OCI-LY7 (cell line): Measurements from ENCODE around the gene RBM4. TPM values are rescaled to one million over a fixed set of nuclear protein-coding genes. Genes with fewer than 3 reads are reported as not detected.

Source experiments
- BruUV-seq: library from RNA; stranded (reverse); fragments of 400-500 nt; replicated peaks from 2 replicates; lab custom pipeline; 2021; lab: Mats Ljungman, UMichigan
- CTCF ChIA-PET: fragments of 300-600 bp; sonication (Branson Sonifier 250); formaldehyde crosslinking; loops from one replicate; lab custom pipeline; 2022; ENCODE audit warnings: antibody characterized with exemption; ENCODE audit not compliant: unreplicated experiment; lab: Charles Lee
- POLR2A ChIA-PET: fragments of 300-600 bp; sonication (Branson Sonifier 250); formaldehyde crosslinking; loops from one replicate; lab custom pipeline; 2022; ENCODE audit warnings: antibody characterized with exemption; lab: Charles Lee
- DNase-seq: peaks from one replicate; pipeline ENCODE4 v3.0.0-alpha.2; 2015; ENCODE audit warnings: low spot score
- H2AFZ ChIP-seq: fragments of 200-600 bp; sonication (generic), shearing (Covaris generic); 2 replicates; pipeline ENCODE4 v1.6.1; 2014; ENCODE audit warnings: mild to moderate bottlenecking, antibody characterized with exemption, low read length, moderate library complexity
- H3K27ac ChIP-seq: fragments of 200-600 bp; sonication (generic); 2 replicates; pipeline ENCODE4 v1.5.1; 2014; ENCODE audit warnings: mixed run types, low read depth, mild to moderate bottlenecking, moderate library complexity, low read length, inconsistent platforms; ENCODE audit not compliant: poor library complexity, severe bottlenecking
- H3K36me3 ChIP-seq: fragments of 200-600 bp; sonication (generic); 2 replicates; pipeline ENCODE4 v1.6.1; 2014; ENCODE audit warnings: mild to moderate bottlenecking, antibody characterized with exemption, low read length, moderate library complexity, mixed read lengths; ENCODE audit not compliant: insufficient read depth
- H3K4me1 ChIP-seq: fragments of 200-600 bp; sonication (generic); 2 replicates; pipeline ENCODE4 v1.5.1; 2014; ENCODE audit warnings: mild to moderate bottlenecking, low read length; ENCODE audit not compliant: insufficient read depth, poor library complexity, severe bottlenecking
- H3K4me2 ChIP-seq: fragments of 200-600 bp; sonication (generic); 2 replicates; pipeline ENCODE4 v1.6.1; 2014; ENCODE audit warnings: mild to moderate bottlenecking, low read length
- H3K4me3 ChIP-seq: fragments of 200-600 bp; sonication (generic); 2 replicates; pipeline ENCODE4 v1.5.1; 2014; ENCODE audit warnings: mild to moderate bottlenecking, low read depth, low read length; ENCODE audit not compliant: poor library complexity, severe bottlenecking
- H3K79me2 ChIP-seq: fragments of 200-600 bp; sonication (generic); 2 replicates; pipeline ENCODE4 v1.6.1; 2016; ENCODE audit warnings: low read depth, mild to moderate bottlenecking, low read length, moderate library complexity, mixed read lengths; ENCODE audit not compliant: insufficient read depth
- H3K9me2 ChIP-seq: fragments of 200-600 bp; sonication (generic); 2 replicates; pipeline ENCODE4 v1.6.1; 2016; ENCODE audit warnings: mild to moderate bottlenecking, low read length, mixed read lengths; ENCODE audit not compliant: insufficient read depth
- H3K9me3 ChIP-seq: fragments of 200-600 bp; sonication (generic); 2 replicates; pipeline ENCODE4 v1.6.1; 2014; ENCODE audit warnings: mild to moderate bottlenecking, mixed run types, low read length, mixed read lengths
- H4K20me1 ChIP-seq: fragments of 200-600 bp; sonication (generic); 2 replicates; pipeline ENCODE4 v1.6.1; 2014; ENCODE audit warnings: mild to moderate bottlenecking, antibody characterized with exemption, low read length, moderate library complexity, mixed read lengths; ENCODE audit not compliant: insufficient read depth
- CTCF ChIP-seq: fragments of 200-600 bp; sonication (generic); conservative IDR thresholded peaks from 2 replicates; pipeline ENCODE4 v1.5.1; 2014; ENCODE audit warnings: mild to moderate bottlenecking, antibody characterized with exemption, low read length, moderate library complexity, mixed read lengths
- EZH2phosphoT487 ChIP-seq: fragments of 200-600 bp; sonication (generic); IDR thresholded peaks from 2 replicates; pipeline ENCODE4 v1.6.1; 2018; ENCODE audit warnings: low read depth, borderline replicate concordance, mild to moderate bottlenecking, mixed run types, antibody characterized with exemption, low read length, moderate library complexity, mixed read lengths
- intact Hi-C: fragments of 100-400 bp; cut with micrococcal nuclease; formaldehyde crosslinking; loops from one replicate; pipeline ENCODE4 v1.10.0; 2022; ENCODE audit not compliant: unreplicated experiment
- total RNA-seq, 2 experiments: library from RNA; depleted of rRNA in 1 of 2; stranded (reverse); fragments of >200 nt in 1 of 2; shearing (Covaris generic) in 1 of 2; gene quantifications; 2 replicates each; pipeline ENCODE4 v1.2.3, GENCODE V29; 2014 to 2022

RBM4 gene
- total RNA-seq, 2 experiments from 2014 or later, result 66.0 to 139 TPM

GRCh38 chr11:66676931-66677598 is 38.6 kb downstream of the RBM4 start:
- peak overlapping the region; percentile 77 for H3K4me3 ChIP-seq
- intact Hi-C loops, result loop anchor here (2.0 to 5.0 kb wide), 2 partner anchors 38 to 85 kb away; partner anchors contain the start of genes CCDC87, CCS and RBM4
- H3K36me3 ChIP-seq, result peaks cover 28% of the 10 kb centered on the region
- ChIA-PET POLR2A (interaction anchor here (0.6 to 2.5 kb wide), 12 partner anchors 9 to 197 kb away, joined by 3 to 11 read pairs (median 3); partner anchors contain the start of genes ACTN3, DPP3, RBM14 and ZDHHC24), CTCF (interaction anchor here (0.6 to 2.5 kb wide), 4 partner anchors 32 to 131 kb away, joined by 3 to 7 read pairs (median 4); partner anchors contain the start of gene ZDHHC24)
- no peak for TF ChIP-seq CTCF
- TF ChIP-seq EZH2phosphoT487, result no peak
- peak overlapping the region; percentile 87 for H3K27ac ChIP-seq
- H3K79me2 ChIP-seq, result peaks cover 51% of the 10 kb centered on the region
- peaks cover 49% of the 10 kb centered on the region for H3K4me1 ChIP-seq
- BruUV-seq, result no TSS peak
- no peak for DNase-seq
- peaks cover 14% of the 10 kb centered on the region; the same call in 1 of the 2 replicates for H4K20me1 ChIP-seq
- H2AFZ ChIP-seq, result peak overlapping the region; percentile 86
- H3K9me3 ChIP-seq, result no peaks in the 10 kb centered on the region
- H3K4me2 ChIP-seq, result peak overlapping the region; percentile 93
- H3K9me2 ChIP-seq, result no peaks in the 10 kb centered on the region

GRCh38 chr11:66677599-66678375 is 39.3 kb downstream of the RBM4 start, which contains the start of gene RBM4B:
RBM4B (minus strand) TSS chr11:66677887; CDS start chr11:66677079, 808 bp downstream.
- intact Hi-C loops, result loop anchor here (1.0 to 5.0 kb wide), 7 partner anchors 39 to 269 kb away; partner anchors contain the start of genes CCDC87, CCS, DPP3 and RBM14
- peak within 1 kb of the TSS; percentile 77 for H3K4me3 ChIP-seq
- peaks cover 14% of the 10 kb centered on the region; the same call in 1 of the 2 replicates for H4K20me1 ChIP-seq
- no peaks in the 10 kb centered on the region for H3K9me3 ChIP-seq
- no TSS peak for BruUV-seq
- H3K79me2 ChIP-seq, result peaks cover 45% of the 10 kb centered on the region
- H3K4me2 ChIP-seq, result peak within 1 kb of the TSS; percentile 93
- peaks cover 27% of the 10 kb centered on the region for H3K36me3 ChIP-seq
- peaks cover 44% of the 10 kb centered on the region for H3K4me1 ChIP-seq
- ChIA-PET CTCF (interaction anchor here (0.6 to 2.5 kb wide), 9 partner anchors 33 to 256 kb away, joined by 3 to 7 read pairs (median 4); partner anchors contain the start of genes CCDC87, CCS, NPAS4 and ZDHHC24), POLR2A (interaction anchor here (0.5 to 2.5 kb wide), 17 partner anchors 10 to 198 kb away, joined by 3 to 11 read pairs (median 3); partner anchors contain the start of genes ACTN3, DPP3, RBM14 and ZDHHC24)
- H3K27ac ChIP-seq, result peak within 1 kb of the TSS; percentile 87
- peak within 1 kb of the TSS; percentile 86 for H2AFZ ChIP-seq
- peak; percentile 97 for DNase-seq
- no peaks in the 10 kb centered on the region for H3K9me2 ChIP-seq
- TF ChIP-seq CTCF (no peak), EZH2phosphoT487 (no peak)
